ENCODE results near the gene KLHL21.

The KLHL21 gene

DNA sequence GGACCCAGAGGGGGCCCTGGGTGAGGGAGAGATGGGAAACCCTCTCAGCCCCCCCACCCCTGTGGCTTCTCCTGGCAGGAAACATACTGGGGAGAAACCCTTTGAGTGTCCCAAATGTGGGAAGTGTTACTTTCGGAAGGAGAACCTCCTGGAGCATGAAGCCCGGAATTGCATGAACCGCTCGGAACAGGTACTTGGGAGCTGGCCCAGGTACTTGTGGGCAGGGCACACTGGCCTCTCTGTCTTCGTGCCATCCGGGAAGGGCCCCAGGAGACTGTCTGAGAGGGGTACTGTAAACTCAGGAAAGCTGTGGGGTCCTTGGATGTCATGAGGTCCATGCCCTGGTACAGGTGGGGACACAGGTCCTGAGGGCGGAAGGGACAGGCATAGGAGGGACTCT, 16.8 kb downstream of the KLHL21 start:
- no peaks in the 10 kb centered on the region for H3K27me3 Mint-ChIP-seq
- no peak overlapping the region for H3K27ac Mint-ChIP-seq
- H3K36me3 Mint-ChIP-seq: no peaks in the 10 kb centered on the region
- no peaks in the 10 kb centered on the region for H3K9me3 Mint-ChIP-seq (ENCODE audit: low read depth)
- H3K4me3 Mint-ChIP-seq: no peak overlapping the region
- peaks cover 36% of the 10 kb centered on the region for H3K4me1 Mint-ChIP-seq (ENCODE audit: low read depth)

DNA sequence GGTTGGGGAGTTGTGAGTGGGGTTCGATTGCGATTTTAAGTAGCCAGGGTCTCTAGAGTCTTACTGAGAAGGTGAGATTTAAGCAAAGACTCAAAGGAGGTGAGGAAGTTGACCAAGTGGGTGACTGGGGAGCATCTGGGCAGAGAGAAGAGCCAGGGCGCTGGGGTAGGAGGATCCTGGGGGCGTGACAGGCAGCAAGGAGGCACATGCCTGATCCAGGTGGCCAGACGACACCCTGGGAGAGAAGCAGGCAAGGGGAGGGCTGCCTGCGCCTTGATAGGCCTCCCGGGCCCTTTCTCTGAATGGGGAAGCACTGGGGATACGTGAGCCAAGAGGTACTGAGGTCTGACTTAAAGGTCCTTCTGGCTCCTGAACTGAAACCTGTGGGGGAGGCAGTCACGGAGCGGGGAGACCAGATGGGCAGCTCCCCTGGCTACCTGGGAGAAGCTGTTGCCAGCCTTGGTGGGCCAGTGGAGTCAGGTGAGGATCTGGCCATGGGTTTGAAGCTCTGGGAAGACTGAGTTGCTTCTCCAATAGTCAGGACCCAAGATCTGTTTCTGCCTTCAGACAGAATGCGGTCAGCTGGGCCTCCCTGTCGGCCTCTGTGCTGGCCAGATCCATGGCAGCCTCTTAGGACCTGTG, 17.5 kb downstream of the KLHL21 start:
- Mint-ChIP-seq H3K27me3 (no peaks in the 10 kb centered on the region), H3K27ac (no peak overlapping the region), H3K9me3 (ENCODE audit: low read depth) (no peaks in the 10 kb centered on the region), H3K4me3 (no peak overlapping the region), H3K4me1 (ENCODE audit: low read depth) (peaks cover 39% of the 10 kb centered on the region), H3K36me3 (no peaks in the 10 kb centered on the region)

DNA sequence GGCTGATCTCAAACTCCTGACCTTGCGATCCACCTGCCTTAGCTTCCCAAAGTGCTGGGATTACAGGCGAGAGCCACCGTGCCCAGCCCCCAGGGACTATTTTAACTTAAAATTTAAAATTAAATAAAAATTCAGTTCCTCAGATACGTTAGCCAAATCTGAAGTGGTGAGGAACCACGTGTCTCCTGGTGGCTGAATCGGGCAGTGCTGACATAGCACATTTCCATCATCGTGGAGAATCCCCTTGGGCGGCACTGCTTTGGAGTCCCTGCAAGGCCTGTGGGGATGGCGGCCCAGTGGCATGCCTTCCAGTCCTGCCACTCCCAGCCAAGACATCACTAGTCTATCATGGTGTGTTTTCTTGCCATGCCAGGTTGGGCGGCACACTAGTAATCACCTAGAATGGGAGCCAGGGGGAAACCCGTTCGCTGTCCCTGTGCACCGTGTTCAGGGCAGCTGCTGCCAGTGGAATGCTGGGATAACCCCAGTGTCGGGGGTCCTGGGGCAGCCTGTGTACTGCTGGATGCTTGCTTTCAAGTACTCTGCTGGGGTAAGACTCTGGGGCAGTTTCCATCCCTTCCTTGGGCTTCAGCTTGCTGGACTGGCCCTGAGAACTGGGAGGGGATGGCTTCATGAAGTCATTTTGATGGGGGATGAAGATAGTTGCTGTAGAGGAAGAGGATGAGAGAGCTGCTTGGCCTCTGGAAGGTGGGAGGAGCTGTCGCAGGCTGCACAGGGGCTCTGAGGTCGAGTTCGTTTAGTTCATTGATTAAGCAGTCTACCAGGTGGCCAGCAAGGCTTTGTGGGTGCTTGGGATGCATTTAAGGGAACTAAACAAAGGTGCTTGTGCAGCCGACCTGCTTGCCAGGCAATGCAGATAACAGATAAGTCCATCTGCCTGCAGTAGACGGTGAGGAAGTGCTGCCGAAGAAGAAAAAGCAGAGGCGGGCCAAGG, 18.3 kb downstream of the KLHL21 start:
- Mint-ChIP-seq H3K4me1 (ENCODE audit: low read depth) (peaks cover 44% of the 10 kb centered on the region), H3K4me3 (no peak overlapping the region), H3K27me3 (no peaks in the 10 kb centered on the region), H3K9me3 (ENCODE audit: low read depth) (no peaks in the 10 kb centered on the region), H3K27ac (no peak overlapping the region), H3K36me3 (no peaks in the 10 kb centered on the region)

- H3K9me3 Mint-ChIP-seq (ENCODE audit: low read depth): no peaks in the 10 kb centered on the region
- H3K4me1 Mint-ChIP-seq (ENCODE audit: low read depth): peaks cover 42% of the 10 kb centered on the region
- H3K36me3 Mint-ChIP-seq: no peaks in the 10 kb centered on the region
- H3K4me3 Mint-ChIP-seq: peak overlapping the region; percentile 95
- peak overlapping the region; percentile 59 for H3K27ac Mint-ChIP-seq
- H3K27me3 Mint-ChIP-seq: no peaks in the 10 kb centered on the region
Measured at GRCh38 chr1:6582370-6582769, 20.3 kb downstream of the KLHL21 start.

- H3K9me3 Mint-ChIP-seq (ENCODE audit: low read depth): no peaks in the 10 kb centered on the region
- H3K4me1 Mint-ChIP-seq (ENCODE audit: low read depth): peaks cover 39% of the 10 kb centered on the region
- H3K4me3 Mint-ChIP-seq: peak overlapping the region; percentile 95
- no peaks in the 10 kb centered on the region for H3K27me3 Mint-ChIP-seq
- H3K36me3 Mint-ChIP-seq: no peaks in the 10 kb centered on the region
- H3K27ac Mint-ChIP-seq: peak overlapping the region; percentile 59
Measured at GRCh38 chr1:6581561-6582305, 20.9 kb downstream of the KLHL21 start.

- Mint-ChIP-seq H3K4me1 (ENCODE audit: low read depth) (peaks cover 37% of the 10 kb centered on the region), H3K27me3 (no peaks in the 10 kb centered on the region), H3K9me3 (ENCODE audit: low read depth) (no peaks in the 10 kb centered on the region), H3K36me3 (no peaks in the 10 kb centered on the region), H3K4me3 (peak overlapping the region; percentile 95), H3K27ac (peak overlapping the region; percentile 72)
Measured at GRCh38 chr1:6580593-6581409, 21.9 kb downstream of the KLHL21 start.

DNA sequence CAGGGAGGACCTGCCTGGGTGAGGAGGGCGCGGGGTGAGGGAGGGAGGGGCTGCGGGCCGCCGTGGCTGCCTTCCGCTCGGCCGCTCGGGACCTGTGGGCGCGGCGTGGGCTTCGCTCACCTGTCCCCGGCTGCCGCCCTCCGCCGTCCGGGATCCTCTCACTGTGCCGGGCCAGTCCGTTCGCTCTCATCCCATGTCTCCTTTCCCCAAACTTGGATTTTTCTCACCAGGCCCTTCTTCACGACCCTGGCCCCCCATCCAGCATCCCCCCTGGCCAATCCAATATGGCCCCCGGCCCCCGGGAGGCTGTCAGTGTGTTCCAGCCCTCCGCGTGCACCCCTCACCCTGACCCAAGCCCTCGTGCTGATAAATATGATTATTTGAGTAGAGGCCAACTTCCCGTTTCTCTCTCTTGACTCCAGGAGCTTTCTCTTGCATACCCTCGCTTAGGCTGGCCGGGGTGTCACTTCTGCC, 22.5 kb downstream of the KLHL21 start:
- Mint-ChIP-seq H3K27ac (peak overlapping the region; percentile 87), H3K27me3 (no peaks in the 10 kb centered on the region), H3K9me3 (ENCODE audit: low read depth) (no peaks in the 10 kb centered on the region), H3K4me3 (peak overlapping the region; percentile 95), H3K4me1 (ENCODE audit: low read depth) (peaks cover 37% of the 10 kb centered on the region), H3K36me3 (no peaks in the 10 kb centered on the region)

- Mint-ChIP-seq H3K27me3 (no peaks in the 10 kb centered on the region), H3K4me1 (ENCODE audit: low read depth) (peaks cover 31% of the 10 kb centered on the region), H3K27ac (peak within 1 kb of the TSS; percentile 87), H3K4me3 (peak within 1 kb of the TSS; percentile 95), H3K9me3 (ENCODE audit: low read depth) (no peaks in the 10 kb centered on the region), H3K36me3 (no peaks in the 10 kb centered on the region)
Measured at GRCh38 chr1:6579374-6580118, 23.1 kb downstream of the KLHL21 start, which contains the start of gene ZBTB48. Gene ZBTB48 (plus strand): TSS chr1:6579994. CDS start chr1:6580610, 616 bp downstream.

GRCh38 chr1:6578624-6579373, 23.9 kb downstream of the KLHL21 start:
- Mint-ChIP-seq H3K4me3 (peak overlapping the region; percentile 95), H3K27ac (peak overlapping the region; percentile 22), H3K9me3 (ENCODE audit: low read depth) (no peaks in the 10 kb centered on the region), H3K4me1 (ENCODE audit: low read depth) (peaks cover 28% of the 10 kb centered on the region), H3K27me3 (no peaks in the 10 kb centered on the region), H3K36me3 (no peaks in the 10 kb centered on the region)

DNA sequence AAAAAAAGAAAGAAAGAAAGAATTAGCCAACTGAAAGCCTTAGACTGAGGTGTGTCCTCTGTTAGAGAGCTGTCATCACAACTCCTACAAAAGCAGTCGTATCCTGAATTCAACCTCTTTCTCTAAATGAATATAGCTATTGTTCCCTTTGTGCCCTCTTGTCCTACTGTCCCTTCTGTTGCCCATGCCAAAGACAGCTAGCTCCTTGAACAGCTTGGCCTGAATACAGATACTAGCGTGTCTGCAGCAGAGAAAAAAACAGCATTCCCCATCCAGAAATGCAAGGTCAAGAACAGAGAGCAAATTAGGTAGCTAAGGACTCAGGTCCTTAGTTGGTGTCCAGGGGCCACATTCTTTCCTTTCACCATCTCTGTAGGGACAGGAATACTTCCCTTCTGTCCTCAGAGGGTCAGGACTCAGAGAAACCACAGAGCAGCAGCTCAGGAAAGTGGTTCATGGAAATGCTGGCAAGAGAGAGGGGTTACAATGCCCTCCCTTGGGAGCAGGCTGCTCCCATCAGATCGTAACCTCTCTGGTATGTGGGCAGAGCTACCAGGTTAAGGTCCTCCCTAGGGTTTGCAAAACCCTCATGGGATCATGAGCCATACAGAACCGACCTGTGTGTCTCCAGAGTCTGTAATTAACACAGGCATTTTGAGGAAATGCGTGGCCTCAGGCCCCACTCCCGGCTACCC, 24.7 kb downstream of the KLHL21 start:
- peaks cover 28% of the 10 kb centered on the region for H3K4me1 Mint-ChIP-seq (ENCODE audit: low read depth)
- no peak overlapping the region for H3K4me3 Mint-ChIP-seq
- no peaks in the 10 kb centered on the region for H3K36me3 Mint-ChIP-seq
- no peak overlapping the region for H3K27ac Mint-ChIP-seq
- no peaks in the 10 kb centered on the region for H3K27me3 Mint-ChIP-seq
- H3K9me3 Mint-ChIP-seq (ENCODE audit: low read depth): no peaks in the 10 kb centered on the region

DNA sequence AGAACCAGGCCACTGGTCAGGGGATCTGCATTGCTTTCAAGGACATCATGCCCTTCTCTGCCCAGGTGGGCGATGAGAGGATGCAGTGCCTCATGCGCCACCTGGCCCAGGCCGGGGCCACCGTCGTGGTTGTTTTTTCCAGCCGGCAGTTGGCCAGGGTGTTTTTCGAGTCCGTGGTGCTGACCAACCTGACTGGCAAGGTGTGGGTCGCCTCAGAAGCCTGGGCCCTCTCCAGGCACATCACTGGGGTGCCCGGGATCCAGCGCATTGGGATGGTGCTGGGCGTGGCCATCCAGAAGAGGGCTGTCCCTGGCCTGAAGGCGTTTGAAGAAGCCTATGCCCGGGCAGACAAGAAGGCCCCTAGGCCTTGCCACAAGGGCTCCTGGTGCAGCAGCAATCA, 27.9 kb downstream of the KLHL21 start:
- H3K4me3 Mint-ChIP-seq: no peak overlapping the region
- no peaks in the 10 kb centered on the region for H3K36me3 Mint-ChIP-seq
- H3K4me1 Mint-ChIP-seq (ENCODE audit: low read depth): peaks cover 7% of the 10 kb centered on the region
- no peaks in the 10 kb centered on the region for H3K9me3 Mint-ChIP-seq (ENCODE audit: low read depth)
- H3K27ac Mint-ChIP-seq: no peak overlapping the region
- no peaks in the 10 kb centered on the region for H3K27me3 Mint-ChIP-seq

GRCh38 chr1:6574025-6574620, 28.5 kb downstream of the KLHL21 start:
- Mint-ChIP-seq H3K4me3 (no peak overlapping the region), H3K4me1 (ENCODE audit: low read depth) (no peaks in the 10 kb centered on the region), H3K27me3 (no peaks in the 10 kb centered on the region), H3K27ac (no peak overlapping the region), H3K36me3 (no peaks in the 10 kb centered on the region), H3K9me3 (ENCODE audit: low read depth) (no peaks in the 10 kb centered on the region)
